ENCODE results near the gene ARMH3.
"Not testable (repeated sequence)": the region's sequence is repeated elsewhere in the genome, so short reads cannot be mapped to it uniquely, and the experiment has no call there.

Gene ARMH3

DNA sequence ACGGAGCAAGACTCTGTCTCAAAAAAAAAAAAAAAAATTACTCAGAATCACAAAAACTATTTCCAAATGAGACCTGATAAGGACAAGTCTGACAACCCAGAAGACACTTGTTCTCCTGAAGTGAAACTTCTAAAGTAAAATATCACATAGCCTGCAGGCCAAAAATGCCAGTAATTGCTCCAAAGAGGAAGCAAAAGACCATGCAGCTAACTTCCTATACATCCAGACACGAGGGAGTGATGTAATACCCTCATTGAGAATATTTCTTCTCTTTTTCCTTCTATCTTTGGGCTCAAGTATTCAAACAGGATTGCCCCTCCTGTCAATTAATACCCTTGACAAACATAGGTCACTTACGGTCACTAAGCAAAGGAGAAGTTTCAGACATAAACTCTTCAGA is 31.2 kb downstream of the ARMH3 start:
- TF ChIP-seq, protein P1, sequence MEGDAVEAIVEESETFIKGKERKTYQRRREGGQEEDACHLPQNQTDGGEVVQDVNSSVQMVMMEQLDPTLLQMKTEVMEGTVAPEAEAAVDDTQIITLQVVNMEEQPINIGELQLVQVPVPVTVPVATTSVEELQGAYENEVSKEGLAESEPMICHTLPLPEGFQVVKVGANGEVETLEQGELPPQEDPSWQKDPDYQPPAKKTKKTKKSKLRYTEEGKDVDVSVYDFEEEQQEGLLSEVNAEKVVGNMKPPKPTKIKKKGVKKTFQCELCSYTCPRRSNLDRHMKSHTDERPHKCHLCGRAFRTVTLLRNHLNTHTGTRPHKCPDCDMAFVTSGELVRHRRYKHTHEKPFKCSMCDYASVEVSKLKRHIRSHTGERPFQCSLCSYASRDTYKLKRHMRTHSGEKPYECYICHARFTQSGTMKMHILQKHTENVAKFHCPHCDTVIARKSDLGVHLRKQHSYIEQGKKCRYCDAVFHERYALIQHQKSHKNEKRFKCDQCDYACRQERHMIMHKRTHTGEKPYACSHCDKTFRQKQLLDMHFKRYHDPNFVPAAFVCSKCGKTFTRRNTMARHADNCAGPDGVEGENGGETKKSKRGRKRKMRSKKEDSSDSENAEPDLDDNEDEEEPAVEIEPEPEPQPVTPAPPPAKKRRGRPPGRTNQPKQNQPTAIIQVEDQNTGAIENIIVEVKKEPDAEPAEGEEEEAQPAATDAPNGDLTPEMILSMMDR (conservative IDR thresholded peaks at IDR 0.05; ENCODE audit: control insufficient read depth, insufficient read depth, low read depth, low read length) = no peak
- no peak for DNase-seq (ENCODE audit: low read depth)

DNA sequence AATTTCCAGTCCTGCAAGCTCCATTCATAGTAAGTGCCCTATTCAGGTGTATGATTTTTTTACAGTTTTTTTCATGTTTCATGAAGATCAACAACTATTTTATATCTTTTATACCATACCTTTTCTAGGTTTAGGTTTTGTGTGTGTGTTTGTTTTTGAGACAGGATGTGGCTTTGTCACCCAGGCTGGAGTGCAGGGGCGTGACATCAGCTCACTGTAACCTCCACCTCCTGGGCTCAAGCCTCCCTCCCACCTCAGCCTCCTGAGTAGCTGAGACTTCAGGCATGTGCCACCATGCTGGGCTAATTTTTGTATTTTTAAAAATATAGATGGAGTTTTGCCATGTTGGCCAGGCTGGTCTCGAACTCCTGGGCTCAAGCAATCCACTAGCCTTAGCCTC is 35.0 kb downstream of the ARMH3 start:
- TF ChIP-seq, protein P1 (conservative IDR thresholded peaks at IDR 0.05; ENCODE audit: control insufficient read depth, insufficient read depth, low read depth, low read length) = no peak

More for the DNA sequence above, 31.2 kb downstream of the ARMH3 start:
- H3K4me3 ChIP-seq (ENCODE audit: control insufficient read depth, low read depth, low read length) = no peak overlapping the region

GRCh38 chr10:102017295-102017694 is 38.7 kb downstream of the ARMH3 start:
- TF ChIP-seq, protein P1 (conservative IDR thresholded peaks at IDR 0.05; ENCODE audit: control insufficient read depth, insufficient read depth, low read depth, low read length) = no peak
- no peak overlapping the region for H3K4me3 ChIP-seq (ENCODE audit: control insufficient read depth, low read depth, low read length)
- no peak for DNase-seq (ENCODE audit: low read depth)

More for the DNA sequence above, 35.0 kb downstream of the ARMH3 start:
- DNase-seq (ENCODE audit: low read depth) = no peak
- H3K4me3 ChIP-seq (ENCODE audit: control insufficient read depth, low read depth, low read length) = no peak overlapping the region

- no peak overlapping the region for H3K4me3 ChIP-seq (ENCODE audit: control insufficient read depth, low read depth, low read length)
- TF ChIP-seq, protein P1 (conservative IDR thresholded peaks at IDR 0.05; ENCODE audit: control insufficient read depth, insufficient read depth, low read depth, low read length) = no peak
- DNase-seq (ENCODE audit: low read depth) = no peak
These were observed 39.6 kb downstream of the ARMH3 start for GRCh38 chr10:102016416-102016815.

DNA sequence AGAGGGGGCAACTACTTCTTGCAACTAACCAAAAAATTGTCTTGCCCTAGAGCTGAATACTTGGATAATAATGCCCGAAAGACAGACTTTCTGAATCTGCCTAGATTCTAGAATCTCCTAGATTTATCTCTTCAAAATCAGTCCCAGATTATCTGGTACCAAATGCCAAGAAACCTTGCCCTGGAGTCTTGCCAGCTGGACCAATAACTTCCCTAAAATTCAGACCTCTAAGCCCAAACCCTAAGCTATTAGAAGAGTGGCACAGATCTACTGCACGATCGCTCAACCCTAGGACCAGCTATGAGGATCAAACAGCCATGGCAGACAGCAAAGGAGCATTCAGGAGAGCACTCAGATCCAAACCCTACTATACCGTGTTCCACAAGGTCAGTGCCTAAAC is 45.0 kb downstream of the ARMH3 start:
- DNase-seq (ENCODE audit: low read depth) = no peak
- TF ChIP-seq, protein P1 (conservative IDR thresholded peaks at IDR 0.05; ENCODE audit: control insufficient read depth, insufficient read depth, low read depth, low read length) = no peak
- H3K4me3 ChIP-seq (ENCODE audit: control insufficient read depth, low read depth, low read length) = no peak overlapping the region

- TF ChIP-seq, protein P1 (conservative IDR thresholded peaks at IDR 0.05; ENCODE audit: control insufficient read depth, insufficient read depth, low read depth, low read length) = peak; percentile 100
- peak; percentile 92 for DNase-seq (ENCODE audit: low read depth)
- H3K4me3 ChIP-seq (ENCODE audit: control insufficient read depth, low read depth, low read length) = no peak overlapping the region
These were observed 46.1 kb downstream of the ARMH3 start for GRCh38 chr10:102009801-102010425.

DNA sequence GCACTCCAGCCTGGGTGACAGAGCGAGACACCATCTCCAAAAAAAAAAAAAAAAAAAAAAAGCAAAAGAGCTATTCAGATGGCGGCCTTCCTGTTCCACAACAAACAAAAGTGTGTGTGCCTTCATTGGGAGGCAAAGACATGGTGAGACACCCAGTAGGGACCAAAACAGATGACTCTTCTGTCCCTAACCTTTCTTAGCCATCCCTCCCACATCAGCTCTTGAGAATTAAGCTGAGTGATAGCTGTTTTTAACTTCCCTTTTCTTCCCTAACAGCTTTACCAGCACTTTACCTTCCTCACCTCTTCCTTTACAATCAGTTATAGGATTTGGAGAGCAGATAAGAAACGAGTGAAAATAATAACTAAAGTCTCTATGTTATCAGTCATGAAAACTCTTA is 48.2 kb downstream of the ARMH3 start:
- H3K4me3 ChIP-seq (ENCODE audit: control insufficient read depth, low read depth, low read length) = no peak overlapping the region
- no peak for DNase-seq (ENCODE audit: low read depth)
- TF ChIP-seq, protein P1 (conservative IDR thresholded peaks at IDR 0.05; ENCODE audit: control insufficient read depth, insufficient read depth, low read depth, low read length) = no peak

DNA sequence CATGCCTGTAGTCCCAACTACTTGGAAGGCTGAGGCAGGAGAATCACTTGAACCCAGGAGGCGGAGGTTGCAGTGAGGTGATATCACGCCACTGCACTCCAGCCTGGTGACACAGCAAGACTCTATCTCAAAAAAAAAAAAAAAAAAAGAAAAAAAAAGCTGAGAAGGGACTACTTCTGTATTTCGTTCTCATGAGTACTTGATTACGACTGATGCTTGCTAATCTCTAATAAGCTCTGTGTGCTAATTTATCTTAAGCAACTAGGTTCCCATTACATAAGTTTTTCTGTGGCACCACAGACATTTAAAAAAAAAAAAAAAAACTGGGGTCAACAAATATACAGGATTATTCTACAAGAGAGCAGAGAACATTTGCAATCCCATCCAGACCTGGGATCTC is 48.9 kb downstream of the ARMH3 start:
- not testable (repeated sequence) for H3K4me3 ChIP-seq (ENCODE audit: control insufficient read depth, low read depth, low read length); DNase-seq (ENCODE audit: low read depth)

All from fibroblast of mammary gland (primary cell).